ENCODE data around the gene KIAA0232. TPM values are rescaled to one million over a fixed set of nuclear protein-coding genes. Genes with fewer than 3 reads are reported as not detected.

Gene KIAA0232
- total and polyA plus RNA-seq, 9 of the 15 experiments (the other 6 are each of a cell fraction or from before 2014, with no cell fraction given): 3.5 to 17.4 (median 13.0) TPM

DNA sequence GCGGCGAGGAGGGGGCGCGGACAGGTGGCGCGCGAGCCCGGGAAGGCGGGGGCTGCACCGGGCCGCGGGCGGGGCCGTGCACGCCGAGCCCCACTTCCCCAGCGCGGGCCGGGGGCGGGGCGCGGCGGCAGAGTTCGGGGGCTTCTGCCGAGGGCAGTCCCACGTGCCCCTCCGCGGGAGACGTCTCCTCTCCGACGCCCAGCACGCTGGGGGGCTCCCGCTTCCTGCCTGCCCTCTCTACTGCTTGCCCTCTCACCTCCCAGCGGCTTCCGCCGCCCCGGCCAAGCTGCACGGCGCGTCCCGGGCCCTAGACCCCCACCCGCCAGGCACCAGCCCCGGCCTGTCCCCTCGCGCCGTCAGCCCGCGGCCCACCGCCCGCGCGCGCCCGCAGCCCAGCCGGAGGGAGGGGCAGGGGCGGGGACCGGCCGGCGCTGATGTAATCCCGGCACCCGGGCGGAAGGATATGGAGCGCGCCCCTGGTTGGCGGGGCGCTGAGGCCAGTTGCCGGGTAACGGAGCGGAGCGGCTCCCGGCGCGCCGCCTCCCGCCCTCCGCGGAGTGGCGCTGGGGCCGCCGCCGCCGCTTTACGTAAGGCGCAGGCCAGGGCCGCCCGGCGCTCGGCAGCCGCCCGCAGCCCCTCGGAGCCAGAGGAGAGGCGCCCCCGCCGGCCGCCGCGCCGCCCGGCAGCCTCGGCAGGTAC lies at the start of gene KIAA0232 (continued):
- TF ChIP-seq ZNF695 (CRISPR knock-in tag; IDR thresholded peaks at IDR 0.05) (no peak), NCOA4 (IDR thresholded peaks at IDR 0.05; ENCODE audit: partially characterized antibody) (no peak), RBM39 (optimal IDR thresholded peaks at IDR 0.05; ENCODE audit: low read depth, low read length) (no peak), SUPT5H (IDR thresholded peaks at IDR 0.05) (no peak), FOSL1 (tag; conservative IDR thresholded peaks at IDR 0.05) (no peak), CBX1 (IDR thresholded peaks at IDR 0.05; ENCODE audit: low read depth) (no peak; the same call in 1 of the 2 replicates), GATAD2B (IDR thresholded peaks at IDR 0.05; ENCODE audit: borderline replicate concordance) (peak; percentile 88), SRSF3 (IDR thresholded peaks at IDR 0.05; ENCODE audit: insufficient read depth, low read length) (no peak), NR2C2 (CRISPR knock-in tag; IDR thresholded peaks at IDR 0.05) (0 out of 2 replicates have a peak, but pooled peaks have one; percentile 24), NR2C2 (tag; IDR thresholded peaks at IDR 0.05) (peak; percentile 93), HNRNPL (IDR thresholded peaks at IDR 0.05; ENCODE audit: low read depth, low read length) (0 out of 2 replicates have a peak, but pooled peaks have one; percentile 15), ZNF507 (tag; conservative IDR thresholded peaks at IDR 0.05) (no peak), ZNF224 (CRISPR knock-in tag; IDR thresholded peaks at IDR 0.05) (no peak), ZNF23 (CRISPR knock-in tag; IDR thresholded peaks at IDR 0.05) (no peak)
- TF ChIP-seq, protein P1, sequence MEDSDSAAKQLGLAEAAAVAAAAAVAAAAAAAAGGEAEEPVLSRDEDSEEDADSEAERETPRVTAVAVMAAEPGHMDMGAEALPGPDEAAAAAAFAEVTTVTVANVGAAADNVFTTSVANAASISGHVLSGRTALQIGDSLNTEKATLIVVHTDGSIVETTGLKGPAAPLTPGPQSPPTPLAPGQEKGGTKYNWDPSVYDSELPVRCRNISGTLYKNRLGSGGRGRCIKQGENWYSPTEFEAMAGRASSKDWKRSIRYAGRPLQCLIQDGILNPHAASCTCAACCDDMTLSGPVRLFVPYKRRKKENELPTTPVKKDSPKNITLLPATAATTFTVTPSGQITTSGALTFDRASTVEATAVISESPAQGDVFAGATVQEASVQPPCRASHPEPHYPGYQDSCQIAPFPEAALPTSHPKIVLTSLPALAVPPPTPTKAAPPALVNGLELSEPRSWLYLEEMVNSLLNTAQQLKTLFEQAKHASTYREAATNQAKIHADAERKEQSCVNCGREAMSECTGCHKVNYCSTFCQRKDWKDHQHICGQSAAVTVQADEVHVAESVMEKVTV (CRISPR knock-in tag; IDR thresholded peaks at IDR 0.05): no peak
- TF ChIP-seq, protein P2, sequence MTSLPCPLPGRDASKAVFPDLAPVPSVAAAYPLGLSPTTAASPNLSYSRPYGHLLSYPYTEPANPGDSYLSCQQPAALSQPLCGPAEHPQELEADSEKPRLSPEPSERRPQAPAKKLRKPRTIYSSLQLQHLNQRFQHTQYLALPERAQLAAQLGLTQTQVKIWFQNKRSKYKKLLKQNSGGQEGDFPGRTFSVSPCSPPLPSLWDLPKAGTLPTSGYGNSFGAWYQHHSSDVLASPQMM (CRISPR knock-in tag; IDR thresholded peaks at IDR 0.05): no peak
- TF ChIP-seq, protein P3, sequence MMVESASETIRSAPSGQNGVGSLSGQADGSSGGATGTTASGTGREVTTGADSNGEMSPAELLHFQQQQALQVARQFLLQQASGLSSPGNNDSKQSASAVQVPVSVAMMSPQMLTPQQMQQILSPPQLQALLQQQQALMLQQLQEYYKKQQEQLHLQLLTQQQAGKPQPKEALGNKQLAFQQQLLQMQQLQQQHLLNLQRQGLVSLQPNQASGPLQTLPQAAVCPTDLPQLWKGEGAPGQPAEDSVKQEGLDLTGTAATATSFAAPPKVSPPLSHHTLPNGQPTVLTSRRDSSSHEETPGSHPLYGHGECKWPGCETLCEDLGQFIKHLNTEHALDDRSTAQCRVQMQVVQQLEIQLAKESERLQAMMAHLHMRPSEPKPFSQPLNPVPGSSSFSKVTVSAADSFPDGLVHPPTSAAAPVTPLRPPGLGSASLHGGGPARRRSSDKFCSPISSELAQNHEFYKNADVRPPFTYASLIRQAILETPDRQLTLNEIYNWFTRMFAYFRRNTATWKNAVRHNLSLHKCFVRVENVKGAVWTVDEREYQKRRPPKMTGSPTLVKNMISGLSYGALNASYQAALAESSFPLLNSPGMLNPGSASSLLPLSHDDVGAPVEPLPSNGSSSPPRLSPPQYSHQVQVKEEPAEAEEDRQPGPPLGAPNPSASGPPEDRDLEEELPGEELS (CRISPR knock-in tag; IDR thresholded peaks at IDR 0.05; ENCODE audit: borderline replicate concordance): no peak
- TF ChIP-seq, protein P4, sequence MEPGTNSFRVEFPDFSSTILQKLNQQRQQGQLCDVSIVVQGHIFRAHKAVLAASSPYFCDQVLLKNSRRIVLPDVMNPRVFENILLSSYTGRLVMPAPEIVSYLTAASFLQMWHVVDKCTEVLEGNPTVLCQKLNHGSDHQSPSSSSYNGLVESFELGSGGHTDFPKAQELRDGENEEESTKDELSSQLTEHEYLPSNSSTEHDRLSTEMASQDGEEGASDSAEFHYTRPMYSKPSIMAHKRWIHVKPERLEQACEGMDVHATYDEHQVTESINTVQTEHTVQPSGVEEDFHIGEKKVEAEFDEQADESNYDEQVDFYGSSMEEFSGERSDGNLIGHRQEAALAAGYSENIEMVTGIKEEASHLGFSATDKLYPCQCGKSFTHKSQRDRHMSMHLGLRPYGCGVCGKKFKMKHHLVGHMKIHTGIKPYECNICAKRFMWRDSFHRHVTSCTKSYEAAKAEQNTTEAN (CRISPR knock-in tag; IDR thresholded peaks at IDR 0.05): no peak
- TF ChIP-seq, protein P5, sequence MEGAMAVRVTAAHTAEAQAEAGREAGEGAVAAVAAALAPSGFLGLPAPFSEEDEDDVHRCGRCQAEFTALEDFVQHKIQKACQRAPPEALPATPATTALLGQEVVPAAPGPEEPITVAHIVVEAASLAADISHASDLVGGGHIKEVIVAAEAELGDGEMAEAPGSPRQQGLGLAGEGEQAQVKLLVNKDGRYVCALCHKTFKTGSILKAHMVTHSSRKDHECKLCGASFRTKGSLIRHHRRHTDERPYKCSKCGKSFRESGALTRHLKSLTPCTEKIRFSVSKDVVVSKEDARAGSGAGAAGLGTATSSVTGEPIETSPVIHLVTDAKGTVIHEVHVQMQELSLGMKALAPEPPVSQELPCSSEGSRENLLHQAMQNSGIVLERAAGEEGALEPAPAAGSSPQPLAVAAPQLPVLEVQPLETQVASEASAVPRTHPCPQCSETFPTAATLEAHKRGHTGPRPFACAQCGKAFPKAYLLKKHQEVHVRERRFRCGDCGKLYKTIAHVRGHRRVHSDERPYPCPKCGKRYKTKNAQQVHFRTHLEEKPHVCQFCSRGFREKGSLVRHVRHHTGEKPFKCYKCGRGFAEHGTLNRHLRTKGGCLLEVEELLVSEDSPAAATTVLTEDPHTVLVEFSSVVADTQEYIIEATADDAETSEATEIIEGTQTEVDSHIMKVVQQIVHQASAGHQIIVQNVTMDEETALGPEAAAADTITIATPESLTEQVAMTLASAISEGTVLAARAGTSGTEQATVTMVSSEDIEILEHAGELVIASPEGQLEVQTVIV (CRISPR knock-in tag; IDR thresholded peaks at IDR 0.05; ENCODE audit: borderline replicate concordance): 0 out of 2 replicates have a peak, but pooled peaks have one; percentile 19

Measured in K562 (cell line).